Neural progenitor cell (in vitro differentiated cells): ENCODE measurements around the gene LMF1.

Experiments used
- CTCF ChIP-seq: fragments of 200-600 bp; sonication (generic); IDR thresholded peaks from 2 replicates; pipeline ENCODE4 v1.5.1; 2017; ENCODE audit warnings: antibody characterized with exemption, mild to moderate bottlenecking
- EZH2 ChIP-seq: fragments of 200-600 bp; sonication (generic); IDR thresholded peaks from 2 replicates; pipeline ENCODE4 v1.6.1; 2017; ENCODE audit warnings: antibody characterized with exemption, mild to moderate bottlenecking, moderate library complexity
- EZH2phosphoT487 ChIP-seq: fragments of 200-600 bp; sonication (generic); IDR thresholded peaks from 2 replicates; pipeline ENCODE4 v1.6.1; 2017; ENCODE audit warnings: antibody characterized with exemption

- TF ChIP-seq CTCF, result no peak
- no peak for TF ChIP-seq EZH2
- no peak for TF ChIP-seq EZH2phosphoT487
Observed at GRCh38 chr16:808085-808386, 162.7 kb downstream of the LMF1 start.
